VCaP (cell line): Measurements from ENCODE around the gene SPDYE4.

Source experiments
- H3K27ac ChIP-seq: fragments of 450-650 bp; 2 replicates; pipeline ENCODE4 v1.5.1; 2017
- CTCF ChIP-seq: fragments of 450-650 bp; conservative IDR thresholded peaks from 2 replicates; pipeline ENCODE4 v1.5.1; 2017; ENCODE audit warnings: mild to moderate bottlenecking, moderate library complexity

Gene SPDYE4

DNA sequence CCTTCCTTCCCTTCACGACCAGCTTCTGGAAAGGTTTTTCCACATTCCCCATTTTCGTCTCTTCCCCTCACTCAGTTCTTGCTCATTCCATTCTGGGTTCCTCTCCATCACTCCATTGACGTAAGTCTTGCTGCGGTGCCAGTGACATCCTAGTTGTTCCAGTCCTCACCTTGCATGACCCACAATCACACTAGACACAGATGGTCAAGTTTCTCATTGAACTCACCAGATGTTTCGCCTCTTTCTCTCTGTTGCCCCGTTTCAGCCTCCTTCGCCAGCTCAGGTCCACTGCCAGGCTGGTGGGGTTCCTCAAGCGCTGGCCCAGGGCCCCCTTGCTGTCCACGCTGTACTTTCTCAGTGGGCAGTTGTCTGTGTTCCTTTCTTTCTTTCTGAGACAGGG lies 57.1 kb downstream of the SPDYE4 start:
- no peak for TF ChIP-seq CTCF
- no peak overlapping the region for H3K27ac ChIP-seq
